Stimulated activated memory B cell treated with anti-CD40 and anti-IgM and Interleukin-4, amounts not matched to agents 10 μg/mL and 1 μg/mL and 100 μg/mL, for 72 hours (primary cell): ENCODE data around the gene TTYH1.
A peak's percentile ranks its signal among the peaks of the same experiment; 100 is the strongest.
"Not testable (repeated sequence)": the region's sequence is repeated elsewhere in the genome, so short reads cannot be mapped to it uniquely, and the experiment has no call there.

Source experiments
- ATAC-seq: fragments of 150-1000 bp; cut with Tn5 transposase; 2 replicates; pipeline ENCODE4 v1.10.0; 2021
- H3K27ac Mint-ChIP-seq: one replicate; pipeline ENCODE4 v1.8.0; 2022; ENCODE audit warnings: mild to moderate bottlenecking, mixed read lengths
- H3K27me3 Mint-ChIP-seq: one replicate; pipeline ENCODE4 v1.8.0; 2022; ENCODE audit warnings: mixed read lengths
- H3K36me3 Mint-ChIP-seq: one replicate; pipeline ENCODE4 v1.8.0; 2022; ENCODE audit warnings: mixed read lengths
- H3K4me1 Mint-ChIP-seq: one replicate; pipeline ENCODE4 v1.8.0; 2022; ENCODE audit warnings: mixed read lengths
- H3K4me3 Mint-ChIP-seq: one replicate; pipeline ENCODE4 v1.8.0; 2022; ENCODE audit warnings: mild to moderate bottlenecking, moderate library complexity, mixed read lengths
- H3K9me3 Mint-ChIP-seq: one replicate; pipeline ENCODE4 v1.8.0; 2022; ENCODE audit warnings: mixed read lengths

TTYH1 gene

DNA sequence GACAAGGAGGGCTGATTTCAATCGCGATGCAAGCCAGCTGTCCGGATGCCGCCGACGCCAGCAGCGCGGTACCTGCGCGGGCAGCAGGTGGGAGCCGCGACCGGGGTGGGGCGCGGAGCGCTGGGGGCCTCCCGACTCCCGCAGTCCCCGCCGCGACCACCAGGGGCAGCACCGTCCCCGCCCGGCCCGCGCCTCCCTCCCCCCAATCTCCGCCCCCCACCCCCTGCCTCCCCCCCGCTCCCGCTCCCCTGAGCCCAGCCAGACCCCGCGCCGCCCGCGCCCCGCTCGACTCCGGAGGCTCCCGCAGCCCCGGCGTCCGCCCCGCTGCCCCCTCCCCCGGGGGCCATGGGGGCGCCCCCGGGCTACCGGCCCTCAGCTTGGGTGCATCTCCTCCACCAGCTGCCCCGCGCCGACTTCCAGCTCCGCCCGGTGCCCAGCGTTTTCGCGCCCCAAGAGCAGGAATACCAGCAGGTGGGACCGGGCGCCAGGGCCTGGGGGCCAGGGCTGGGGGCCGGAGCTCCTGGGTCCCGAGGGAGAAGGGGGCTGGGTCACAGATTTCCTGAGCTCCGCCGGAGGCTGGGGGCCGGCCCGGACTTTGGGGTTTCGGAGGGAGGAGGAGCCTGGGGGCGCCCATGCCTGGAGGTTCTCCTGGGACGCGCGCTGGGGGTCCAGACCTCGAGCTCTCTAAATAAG lies at the start of gene TTYH1:
Gene TTYH1 (plus strand): TSS at position 257 of the 693 bp plus-strand sequence. CDS start 89 bp downstream, at position 346.
- no peak within 1 kb of the TSS for H3K4me3 Mint-ChIP-seq
- no peak for ATAC-seq
- H3K36me3 Mint-ChIP-seq = peaks cover 6% of the 10 kb centered on the region
- H3K4me1 Mint-ChIP-seq = peaks cover 11% of the 10 kb centered on the region
- peaks cover 16% of the 10 kb centered on the region for H3K9me3 Mint-ChIP-seq
- H3K27ac Mint-ChIP-seq = no peak within 1 kb of the TSS
- H3K27me3 Mint-ChIP-seq = peaks cover 68% of the 10 kb centered on the region

DNA sequence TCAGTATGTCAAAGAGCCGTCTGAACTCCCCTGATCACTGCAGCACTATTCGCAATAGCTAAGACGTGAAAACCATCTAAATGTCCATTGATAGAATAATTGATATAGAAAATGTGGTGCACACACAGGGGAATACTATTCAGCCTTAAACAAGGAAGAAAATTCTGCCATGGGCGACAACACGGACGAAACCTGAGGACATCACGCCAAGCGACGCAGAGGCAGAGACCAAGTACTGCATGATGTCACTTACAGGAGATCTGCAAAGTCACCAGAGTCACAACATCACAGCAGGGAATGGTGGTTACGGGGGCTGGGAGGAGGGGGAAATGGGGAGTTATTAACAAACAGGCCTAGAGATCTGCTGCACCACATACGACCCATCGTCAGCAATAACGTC lies 49.5 kb upstream of the TTYH1 start:
- H3K9me3 Mint-ChIP-seq, ATAC-seq, H3K36me3 Mint-ChIP-seq, H3K4me3 Mint-ChIP-seq, H3K27ac Mint-ChIP-seq: not testable (repeated sequence)
- H3K4me1 Mint-ChIP-seq = peaks cover 73% of the 10 kb centered on the region
- H3K27me3 Mint-ChIP-seq = peaks cover 10% of the 10 kb centered on the region

DNA sequence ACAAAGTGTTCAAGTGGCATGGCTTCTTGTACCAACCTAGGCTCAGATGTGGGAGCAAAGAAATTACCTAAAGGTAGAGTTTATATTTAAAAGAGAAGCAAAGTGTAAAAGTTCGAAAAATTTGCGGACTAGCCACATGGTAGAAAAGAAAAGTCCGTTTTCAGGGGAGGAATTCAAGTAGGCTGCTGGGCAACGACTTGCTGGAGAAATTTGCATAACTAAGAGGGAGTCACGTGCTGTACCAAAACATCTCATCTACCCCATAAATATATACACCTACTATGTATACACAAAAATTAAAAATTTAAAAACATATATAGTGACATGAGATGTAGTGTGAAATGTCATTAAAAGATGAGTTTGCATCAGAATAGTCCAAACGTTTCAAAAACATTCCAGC lies 48.5 kb upstream of the TTYH1 start:
- no peak overlapping the region for H3K27ac Mint-ChIP-seq
- ATAC-seq = no peak

DNA sequence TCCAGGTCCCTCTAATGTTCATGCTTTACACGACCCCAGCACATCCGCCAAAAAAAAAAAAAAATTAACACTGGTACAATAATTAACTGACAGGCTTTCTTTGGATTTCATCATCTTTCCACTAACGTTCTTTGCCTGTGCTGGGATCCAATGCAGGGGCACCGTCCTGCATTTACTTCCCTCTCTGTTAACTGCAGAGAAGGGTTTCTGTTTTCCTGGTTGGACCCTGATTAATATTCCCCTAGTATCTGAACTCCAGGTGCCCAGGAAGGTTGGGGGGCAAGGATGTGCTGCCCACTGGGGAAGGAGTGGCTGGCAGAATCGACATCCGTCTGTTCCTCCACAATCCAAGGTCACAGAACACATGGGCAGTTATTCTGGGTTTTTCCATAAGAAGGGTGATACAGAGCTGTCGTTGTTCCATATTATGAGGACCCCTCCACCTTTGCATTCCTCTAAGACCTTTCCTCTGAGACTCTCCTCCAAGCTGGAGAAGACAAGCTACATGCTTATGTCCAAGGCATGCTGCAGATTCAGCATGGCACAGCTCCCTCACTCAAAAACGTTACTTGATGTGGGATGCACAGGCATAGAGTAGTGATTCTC lies 46.1 kb upstream of the TTYH1 start:
- Mint-ChIP-seq H3K4me1 (peaks cover 62% of the 10 kb centered on the region), H3K27me3 (no peaks in the 10 kb centered on the region), H3K9me3 (peaks cover 4% of the 10 kb centered on the region), H3K27ac (peak overlapping the region; percentile 46), H3K36me3 (no peaks in the 10 kb centered on the region), H3K4me3 (peak overlapping the region; percentile 60)
- no peak for ATAC-seq

More for the DNA sequence above, 48.5 kb upstream of the TTYH1 start:
- no peak overlapping the region for H3K4me3 Mint-ChIP-seq
- no peaks in the 10 kb centered on the region for H3K36me3 Mint-ChIP-seq
- H3K4me1 Mint-ChIP-seq = peaks cover 69% of the 10 kb centered on the region
- peaks cover 4% of the 10 kb centered on the region for H3K9me3 Mint-ChIP-seq
- peaks cover under 1% of the 10 kb centered on the region for H3K27me3 Mint-ChIP-seq

DNA sequence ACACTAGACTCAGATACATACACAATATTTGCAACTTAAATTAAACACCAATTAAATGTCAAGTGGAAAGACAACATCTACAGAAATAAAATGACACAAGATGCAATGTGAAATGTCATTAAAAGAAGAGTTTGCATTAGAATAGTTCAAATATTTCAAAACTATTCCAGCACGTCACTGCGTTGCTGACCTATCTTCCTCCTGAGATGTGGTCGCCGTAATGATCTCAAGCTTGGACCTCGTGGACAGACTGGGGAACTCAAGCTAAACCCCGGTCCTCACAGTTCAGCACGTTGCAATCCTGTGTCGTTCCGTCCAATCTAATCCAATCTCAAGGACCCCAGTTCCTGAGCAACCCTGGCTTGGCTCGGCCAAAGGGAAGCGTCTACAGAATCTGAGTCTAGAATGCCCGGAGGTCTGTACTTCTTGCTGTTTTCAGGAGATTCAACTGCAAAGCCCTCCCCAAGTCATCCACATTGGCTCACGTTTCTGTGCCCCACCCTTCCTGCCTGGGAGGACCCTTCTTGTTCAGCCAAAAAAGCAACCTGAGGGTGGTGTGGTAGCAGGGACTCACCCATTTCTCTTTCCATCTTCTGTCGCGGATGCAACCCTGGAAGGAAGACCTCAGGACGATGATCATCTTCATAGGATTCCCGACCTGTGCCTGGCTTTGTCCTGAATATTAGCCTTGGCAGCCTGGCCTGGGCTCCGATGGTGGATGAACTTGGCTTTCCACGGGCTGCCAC lies 45.4 kb upstream of the TTYH1 start:
- Mint-ChIP-seq H3K4me3 (peak overlapping the region; percentile 60), H3K4me1 (peaks cover 55% of the 10 kb centered on the region), H3K27ac (peak overlapping the region; percentile 46)
- not testable (repeated sequence) for H3K36me3 Mint-ChIP-seq, H3K27me3 Mint-ChIP-seq, ATAC-seq, H3K9me3 Mint-ChIP-seq

DNA sequence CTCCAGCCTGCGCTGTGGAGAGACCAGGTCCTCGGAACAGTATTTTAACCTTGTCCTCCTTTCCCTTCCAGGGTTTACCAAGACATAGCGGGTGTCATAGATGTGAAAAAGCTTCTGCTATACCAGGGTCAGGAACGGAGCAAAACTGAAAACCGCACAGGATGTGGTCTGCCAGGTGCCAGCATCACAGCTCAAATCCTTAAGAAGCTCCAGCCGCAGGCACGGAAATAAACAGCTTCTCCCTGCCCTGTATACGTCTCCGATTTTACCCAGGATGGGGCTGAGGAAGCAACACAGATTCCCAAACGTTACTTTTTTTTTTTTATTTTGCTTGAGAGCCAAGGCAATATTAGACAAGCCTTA lies 44.8 kb upstream of the TTYH1 start:
- Mint-ChIP-seq H3K4me1 (peaks cover 51% of the 10 kb centered on the region), H3K4me3 (peak overlapping the region; percentile 60), H3K27ac (peak overlapping the region; percentile 42)
- ATAC-seq = peak; percentile 73
- not testable (repeated sequence) for H3K9me3 Mint-ChIP-seq, H3K36me3 Mint-ChIP-seq, H3K27me3 Mint-ChIP-seq

DNA sequence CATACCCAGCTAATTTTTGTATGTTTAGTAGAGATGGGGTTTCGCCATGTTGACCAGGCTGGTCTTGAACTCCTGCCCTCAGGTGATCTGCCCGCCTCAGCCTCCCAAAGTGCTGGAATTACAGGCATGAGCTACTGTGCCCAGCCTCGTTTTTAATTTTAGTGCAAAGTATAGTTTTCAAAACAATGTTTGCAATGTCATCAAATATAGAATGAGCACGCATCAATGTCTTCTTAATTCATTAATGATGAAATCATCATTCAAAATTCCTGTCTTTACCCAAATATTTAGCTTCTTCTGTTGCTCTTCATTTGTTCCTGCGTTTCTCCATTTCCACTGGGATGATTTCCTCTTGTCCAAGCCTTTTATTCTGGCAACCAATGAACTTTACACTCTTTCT lies 43.8 kb upstream of the TTYH1 start:
- peaks cover 55% of the 10 kb centered on the region for H3K4me1 Mint-ChIP-seq
- not testable (repeated sequence) for ATAC-seq, H3K27me3 Mint-ChIP-seq, H3K36me3 Mint-ChIP-seq, H3K4me3 Mint-ChIP-seq, H3K27ac Mint-ChIP-seq, H3K9me3 Mint-ChIP-seq

DNA sequence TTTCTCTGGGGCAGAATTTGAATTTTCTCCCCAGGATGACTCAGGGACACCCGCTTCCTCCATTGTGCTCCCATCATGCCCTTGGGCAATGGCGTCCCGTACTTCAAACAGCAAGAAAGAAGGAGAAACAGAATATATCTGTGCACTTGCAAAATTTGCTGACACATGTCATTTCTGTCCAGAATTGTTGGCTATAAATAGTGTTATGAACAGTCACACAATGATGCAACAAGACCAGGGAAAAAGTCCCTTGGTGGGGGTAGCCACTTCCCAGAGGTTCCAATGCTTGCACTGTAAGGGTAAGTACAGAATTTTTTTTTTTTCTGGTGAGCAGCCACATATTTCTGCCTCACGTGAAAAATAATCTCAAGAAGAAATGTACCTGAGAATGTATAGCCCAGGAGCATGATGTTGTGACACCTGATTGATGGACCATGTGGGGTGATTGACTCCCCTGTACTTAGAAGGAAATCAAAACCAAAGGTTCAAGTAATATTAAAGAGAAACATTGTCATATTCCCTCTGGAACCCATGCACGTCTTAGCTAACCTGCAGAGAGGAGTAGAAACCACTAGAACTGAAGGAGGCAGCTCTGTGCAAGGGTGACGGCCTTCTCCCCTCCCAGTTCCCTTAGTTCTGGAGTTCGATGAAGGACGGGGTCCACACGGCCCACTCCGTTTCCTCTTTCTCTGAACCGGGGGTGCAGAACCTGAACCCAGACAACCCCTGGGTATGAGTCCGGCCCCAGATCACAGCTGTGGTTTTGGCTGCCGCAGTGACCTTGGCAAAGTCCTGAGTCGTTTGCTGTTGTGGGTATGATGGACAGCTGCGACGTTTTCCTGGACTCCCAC lies 41.3 kb upstream of the TTYH1 start:
- no peak overlapping the region for H3K4me3 Mint-ChIP-seq
- H3K9me3 Mint-ChIP-seq = no peaks in the 10 kb centered on the region
- no peaks in the 10 kb centered on the region for H3K27me3 Mint-ChIP-seq
- H3K27ac Mint-ChIP-seq = no peak overlapping the region
- ATAC-seq = peak; percentile 40
- H3K4me1 Mint-ChIP-seq = peaks cover 60% of the 10 kb centered on the region
- no peaks in the 10 kb centered on the region for H3K36me3 Mint-ChIP-seq

DNA sequence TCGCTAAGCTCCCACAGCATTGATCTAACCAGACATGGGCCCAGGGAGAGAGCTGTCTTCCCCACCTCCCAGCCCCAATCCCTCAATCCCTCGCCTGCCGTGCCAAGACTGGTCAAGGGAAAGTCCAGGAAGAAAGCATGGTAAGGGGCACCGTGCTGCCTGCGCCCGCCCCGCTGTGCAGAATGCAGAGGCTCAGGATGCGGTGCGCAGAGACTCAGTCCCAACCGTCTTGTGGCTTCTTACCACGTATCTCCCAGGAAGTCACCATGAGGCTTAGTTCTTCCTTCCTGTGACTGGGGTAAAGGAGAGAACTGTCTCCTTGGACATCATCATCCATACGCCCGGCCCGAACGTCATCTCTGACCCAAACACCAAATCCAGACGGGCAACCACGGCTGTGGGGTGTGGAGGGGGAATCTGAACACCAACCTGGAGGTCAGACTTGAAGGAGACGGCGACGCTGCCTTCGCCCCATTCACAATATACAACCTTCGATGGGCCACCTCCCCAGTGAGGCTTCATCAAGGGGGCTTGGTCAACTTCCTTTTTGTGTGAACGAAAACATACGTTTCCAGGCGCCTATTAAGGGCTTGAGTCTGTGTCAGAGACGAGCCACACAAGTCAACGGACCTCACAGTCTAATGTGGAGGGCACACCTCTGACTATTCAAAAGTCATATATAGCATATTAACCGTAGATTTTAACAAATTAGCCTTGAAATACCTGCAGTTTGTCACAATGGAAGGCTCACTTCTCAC lies 39.9 kb upstream of the TTYH1 start:
- not testable (repeated sequence) for H3K36me3 Mint-ChIP-seq, H3K9me3 Mint-ChIP-seq, H3K4me3 Mint-ChIP-seq, H3K27me3 Mint-ChIP-seq, ATAC-seq
- Mint-ChIP-seq H3K27ac (peak overlapping the region; percentile 8), H3K4me1 (peaks cover 61% of the 10 kb centered on the region)

DNA sequence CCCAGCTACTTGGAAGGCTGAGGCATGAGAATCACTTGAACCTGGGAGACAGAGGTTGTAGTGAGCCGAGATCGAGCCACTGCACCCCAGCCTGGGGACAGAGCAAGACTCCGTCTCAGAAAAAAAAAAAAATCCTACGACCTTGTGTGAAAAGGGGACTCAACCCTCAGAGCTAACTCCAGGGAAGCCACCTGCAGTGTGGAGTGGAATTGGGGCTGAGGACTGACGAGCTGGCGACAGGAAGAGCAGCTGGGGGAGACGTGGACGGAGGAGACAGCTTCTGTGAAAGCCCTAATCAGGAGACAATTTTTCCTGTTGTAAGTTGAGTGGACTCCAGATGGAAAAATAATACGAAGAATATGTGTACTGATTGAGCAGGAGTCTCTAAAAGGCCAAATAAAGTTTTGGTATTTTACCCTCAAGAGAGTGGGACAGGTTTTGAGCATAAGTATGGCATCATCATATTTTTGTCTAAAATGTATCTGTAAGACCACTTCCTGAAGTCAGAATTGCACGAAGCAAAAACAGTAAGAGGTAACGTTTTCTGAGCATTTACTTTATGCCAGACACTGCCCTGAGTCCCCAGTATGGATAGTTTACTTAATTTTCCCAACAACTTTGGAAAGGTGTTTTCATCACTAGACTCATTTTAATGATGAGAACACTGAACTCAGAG lies 38.5 kb upstream of the TTYH1 start:
- no peak overlapping the region for H3K4me3 Mint-ChIP-seq

DNA sequence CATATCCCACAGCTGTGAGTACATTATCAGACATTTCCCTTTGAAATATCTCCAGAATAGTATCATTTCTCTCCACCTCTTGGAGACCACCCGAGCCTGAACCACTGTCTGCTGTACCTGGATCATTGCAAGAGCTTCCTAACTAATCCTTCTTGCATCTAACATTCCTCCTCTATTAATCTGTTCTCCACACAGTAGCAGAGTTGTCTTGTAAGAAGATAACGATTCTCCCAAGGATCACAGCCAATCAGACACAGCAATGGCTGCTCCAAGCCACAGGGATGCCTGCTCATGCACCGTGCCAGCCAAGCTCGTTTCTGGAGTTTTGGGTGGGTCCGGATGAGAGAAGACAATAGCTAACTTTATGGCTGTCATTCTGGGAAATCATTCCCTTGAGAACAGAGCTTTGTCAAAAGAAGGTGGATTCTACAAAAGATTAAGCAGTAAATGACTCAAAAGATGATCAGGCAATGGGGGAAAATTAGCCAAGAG lies 36.0 kb upstream of the TTYH1 start:
- Mint-ChIP-seq H3K4me1 (peaks cover 38% of the 10 kb centered on the region), H3K27me3 (no peaks in the 10 kb centered on the region), H3K27ac (no peak overlapping the region)

More for the DNA sequence above, 38.5 kb upstream of the TTYH1 start:
- H3K27ac Mint-ChIP-seq = peak overlapping the region; percentile 8
- H3K4me1 Mint-ChIP-seq = peaks cover 51% of the 10 kb centered on the region
- H3K9me3 Mint-ChIP-seq = peaks cover 7% of the 10 kb centered on the region
- no peaks in the 10 kb centered on the region for H3K36me3 Mint-ChIP-seq
- H3K27me3 Mint-ChIP-seq = no peaks in the 10 kb centered on the region
- no peak for ATAC-seq

DNA sequence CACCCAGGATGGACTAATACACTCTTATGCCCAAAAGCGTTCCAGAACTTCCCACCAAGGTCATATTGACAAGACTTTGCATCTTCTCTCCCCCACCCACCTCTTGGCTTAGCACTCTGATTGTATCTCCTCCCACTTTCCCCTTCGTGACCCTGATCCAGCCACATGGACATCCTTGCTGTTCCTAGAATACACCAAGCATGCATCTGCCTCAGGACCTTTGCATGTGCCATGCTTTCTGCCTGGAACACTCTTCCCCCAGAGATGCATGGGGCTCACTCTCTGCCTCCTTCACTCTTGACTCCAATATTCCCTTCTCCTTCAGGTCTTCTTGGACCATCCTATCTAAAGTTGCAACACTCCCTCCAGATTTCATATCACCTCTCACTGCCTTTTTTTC lies 34.4 kb upstream of the TTYH1 start:
- Mint-ChIP-seq H3K4me3 (no peak overlapping the region), H3K4me1 (peaks cover 34% of the 10 kb centered on the region), H3K36me3 (no peaks in the 10 kb centered on the region), H3K9me3 (peaks cover 10% of the 10 kb centered on the region), H3K27ac (no peak overlapping the region), H3K27me3 (no peaks in the 10 kb centered on the region)
- no peak for ATAC-seq

More for the DNA sequence above, 36.0 kb upstream of the TTYH1 start:
- H3K4me3 Mint-ChIP-seq = no peak overlapping the region
- H3K36me3 Mint-ChIP-seq = no peaks in the 10 kb centered on the region
- peaks cover 10% of the 10 kb centered on the region for H3K9me3 Mint-ChIP-seq
- ATAC-seq = no peak

DNA sequence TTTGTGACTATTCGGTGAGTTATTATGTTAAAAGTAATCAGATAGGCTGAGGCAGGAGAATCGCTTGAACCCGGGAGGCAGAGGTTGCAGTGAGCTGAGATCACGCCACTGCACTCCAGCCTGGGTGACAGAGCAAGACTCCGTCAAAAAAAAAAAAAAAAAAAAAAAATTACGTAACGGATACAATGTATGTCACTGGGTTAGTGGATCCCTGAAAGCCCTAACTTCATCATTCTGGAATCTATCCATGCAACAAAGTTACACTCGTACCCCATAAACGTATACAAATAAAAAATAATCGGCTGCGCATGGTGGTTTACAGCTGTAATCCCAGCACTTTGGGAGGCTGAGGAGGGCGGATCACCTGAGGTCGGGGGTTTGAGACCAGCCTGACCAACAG lies 33.2 kb upstream of the TTYH1 start:
- peaks cover 23% of the 10 kb centered on the region for H3K4me1 Mint-ChIP-seq
- not testable (repeated sequence) for H3K4me3 Mint-ChIP-seq, ATAC-seq, H3K36me3 Mint-ChIP-seq, H3K27ac Mint-ChIP-seq, H3K27me3 Mint-ChIP-seq, H3K9me3 Mint-ChIP-seq

DNA sequence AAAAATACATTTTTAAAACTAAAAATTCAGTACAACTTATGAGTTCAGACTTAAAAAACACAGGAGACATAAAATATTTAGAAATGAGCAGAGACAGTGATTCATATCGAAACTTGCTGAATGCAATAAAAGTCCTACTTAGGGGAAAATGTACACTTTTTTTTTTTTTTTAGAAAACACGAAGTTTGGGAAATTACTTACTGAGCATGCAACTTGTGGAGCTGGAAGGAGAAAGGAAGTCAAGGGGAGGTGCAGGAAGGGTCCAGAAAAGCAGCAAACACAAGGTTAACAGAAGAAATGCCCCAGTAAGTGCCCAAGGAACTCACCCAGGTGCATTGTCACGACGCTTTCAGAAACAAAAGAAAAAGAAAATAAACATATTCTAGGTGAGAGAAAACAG lies 31.9 kb upstream of the TTYH1 start:
- Mint-ChIP-seq H3K27me3 (no peaks in the 10 kb centered on the region), H3K36me3 (no peaks in the 10 kb centered on the region), H3K27ac (no peak overlapping the region), H3K4me3 (no peak overlapping the region), H3K4me1 (peaks cover 26% of the 10 kb centered on the region), H3K9me3 (peaks cover 10% of the 10 kb centered on the region)
- ATAC-seq = no peak
